ENCODE data around the gene ATP6V1C2.
A peak's percentile ranks its signal among the peaks of the same experiment; 100 is the strongest.

The ATP6V1C2 gene

GRCh38 chr2:10832203-10832936 is 110.9 kb downstream of the ATP6V1C2 start:
- peak; percentile 69 to 80 for DNase-seq (ENCODE audit: low read depth in 1 of 2, low spot score in 1 of 2)

DNA sequence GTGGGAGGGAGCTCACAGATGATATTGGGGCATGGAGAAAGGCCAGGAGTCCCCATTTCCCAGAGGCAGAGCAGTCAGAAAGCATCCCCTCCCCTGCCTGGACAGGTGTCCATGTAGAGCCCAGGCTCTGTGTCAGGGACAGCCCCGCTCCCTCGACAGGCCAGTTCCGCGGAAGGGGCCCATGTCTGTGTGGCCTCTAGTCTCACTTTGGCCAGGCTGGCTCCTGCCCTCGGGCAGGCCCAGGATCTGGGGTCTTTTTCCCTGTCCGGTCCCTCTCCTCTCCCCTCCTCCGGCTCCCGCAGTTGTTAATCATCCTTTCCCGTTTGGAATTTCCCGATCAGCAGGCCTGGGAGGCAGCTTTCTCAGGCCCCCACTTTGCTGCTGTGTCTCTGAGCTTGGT is 111.6 kb downstream of the ATP6V1C2 start:
- DNase-seq (ENCODE audit: low read depth in 1 of 2, low spot score in 1 of 2), result no peak

GRCh38 chr2:10834068-10834655 is 112.7 kb downstream of the ATP6V1C2 start:
- no peak for DNase-seq (ENCODE audit: low read depth in 1 of 2, low spot score in 1 of 2)
